HepG2 (cell line): ENCODE results near the gene PNLIP. TPM values are rescaled to one million over a fixed set of nuclear protein-coding genes. Genes with fewer than 3 reads are reported as not detected.

ENCODE experiments used
- ATAC-seq: fragments of 200-7000 bp; cut with Tn5 transposase; 3 replicates; pipeline ENCODE4 v1.9.1; 2020; ENCODE audit warnings: mild to moderate bottlenecking, moderate library complexity
- BruUV-seq: library from RNA; stranded (reverse); fragments of 400-500 nt; replicated peaks from 2 replicates; lab custom pipeline; 2021; lab: Mats Ljungman, UMichigan
- CTCF ChIA-PET: fragments of 300-600 bp; formaldehyde crosslinking; extraction: SDS; loops from one replicate; lab custom pipeline; 2021; ENCODE audit warnings: low total read pairs, inconsistent platforms, low intra/inter-chr PET ratio; lab: Yijun Ruan, JAX
- POLR2A ChIA-PET: fragments of 350-600 bp; sonication (Branson Sonifier 250); formaldehyde crosslinking; loops from one replicate; lab custom pipeline; 2020; ENCODE audit warnings: antibody characterized with exemption, inconsistent platforms; lab: Yijun Ruan, JAX
- DNase-seq: peaks from one replicate; pipeline ENCODE4 v3.0.0-alpha.2; 2015; ENCODE audit warnings: low spot score
- FAIRE-seq: peaks from 3 replicates; lab custom pipeline; 2011; peaks lifted over from hg19 to GRCh38; lab: Jason Lieb, UNC
- H2AFZ ChIP-seq: one replicate; pipeline ENCODE4 v1.6.1; 2011; ENCODE audit warnings: low read length, inconsistent platforms
- H3K27ac ChIP-seq: fragments of 300-600 bp; 3 replicates; pipeline ENCODE4 v1.8.0; 2011; ENCODE audit warnings: mixed run types, mild to moderate bottlenecking, mixed read lengths, low read length, inconsistent platforms; ENCODE audit not compliant: insufficient read depth; ENCODE audit errors: extremely low read length
- H3K27me3 ChIP-seq, 2 experiments: fragments of 200-600 bp in 1 of 2; 2 replicates in 1 of 2; 3 replicates in 1 of 2; pipeline versions ENCODE4 v1.6.0 to v1.8.0; 2011; ENCODE audit warnings: low read length in 2 of 2, mild to moderate bottlenecking in 2 of 2, moderate library complexity in 2 of 2, inconsistent platforms in 1 of 2; ENCODE audit not compliant: insufficient read depth in 2 of 2, control insufficient read depth in 1 of 2
- H3K36me3 ChIP-seq, 2 experiments: fragments of 200-600 bp in 1 of 2; replicated peaks in 1 of 2; 2 replicates in 1 of 2; 3 replicates in 1 of 2; pipeline versions ENCODE4 v1.5.1 to v1.8.0; 2011; ENCODE audit warnings: low read length in 2 of 2, inconsistent platforms in 1 of 2; ENCODE audit not compliant: insufficient read depth in 2 of 2, control insufficient read depth in 1 of 2
- H3K4me1 ChIP-seq: 2 replicates; pipeline ENCODE4 v1.5.1; 2012; ENCODE audit warnings: low read length, inconsistent platforms; ENCODE audit not compliant: insufficient read depth
- H3K4me2 ChIP-seq: 2 replicates; pipeline ENCODE4 v1.6.0; 2011; ENCODE audit warnings: low read depth, low read length, inconsistent platforms
- H3K4me3 ChIP-seq, 3 experiments: fragments of 200-600 bp in 1 of 3; sonication (generic), shearing (Covaris generic) in 1 of 3; replicated peaks in 1 of 3; 2 replicates each; pipeline ENCODE4 v1.5.1; 2011 to 2016; ENCODE audit warnings: low read length in 3 of 3, inconsistent platforms in 2 of 3, low read depth in 2 of 3, mild to moderate bottlenecking in 2 of 3, control low read depth in 1 of 3, mixed read lengths in 1 of 3; ENCODE audit not compliant: insufficient read depth in 1 of 3
- H3K79me2 ChIP-seq: one replicate; pipeline ENCODE4 v1.6.1; 2011; ENCODE audit warnings: low read length, inconsistent platforms; ENCODE audit not compliant: insufficient read depth
- H3K9ac ChIP-seq: 2 replicates; pipeline ENCODE4 v1.6.0; 2011; ENCODE audit warnings: mild to moderate bottlenecking, low read depth, low read length, inconsistent platforms; ENCODE audit not compliant: insufficient read depth
- H3K9me3 ChIP-seq: 2 replicates; pipeline ENCODE4 v1.5.1; 2012; ENCODE audit warnings: mild to moderate bottlenecking, low read length
- H4K20me1 ChIP-seq: 2 replicates; pipeline ENCODE4 v1.6.0; 2011; ENCODE audit warnings: inconsistent platforms, mild to moderate bottlenecking, low read length, moderate library complexity; ENCODE audit not compliant: insufficient read depth
- ATF1 ChIP-seq: IDR thresholded peaks from 2 replicates; pipeline ENCODE4 v1.6.1; 2016; ENCODE audit warnings: mild to moderate bottlenecking, control low read depth
- FUBP1 ChIP-seq: sonication (generic); formaldehyde crosslinking; IDR thresholded peaks from 2 replicates; pipeline ENCODE4 v1.5.1; 2020; ENCODE audit warnings: missing genetic modification reagents, mild to moderate bottlenecking, borderline replicate concordance
- POGZ ChIP-seq: sonication (generic); formaldehyde crosslinking; IDR thresholded peaks from 2 replicates; pipeline ENCODE4 v1.4.0; 2020; ENCODE audit warnings: mild to moderate bottlenecking, missing genetic modification reagents
- RARG ChIP-seq: sonication (generic); formaldehyde crosslinking; IDR thresholded peaks from 2 replicates; pipeline ENCODE4 v1.4.0; 2020; ENCODE audit warnings: low read depth, mild to moderate bottlenecking, missing genetic modification reagents
- SAFB2 ChIP-seq: sonication (generic); formaldehyde crosslinking; IDR thresholded peaks from 2 replicates; pipeline ENCODE4 v1.5.1; 2020; ENCODE audit warnings: missing genetic modification reagents, low read depth, mild to moderate bottlenecking, borderline replicate concordance
- SOX5 ChIP-seq: IDR thresholded peaks from 2 replicates; pipeline ENCODE4 v1.6.1; 2016; ENCODE audit warnings: borderline replicate concordance
- ZNF234 ChIP-seq: sonication (generic); formaldehyde crosslinking; conservative IDR thresholded peaks from 2 replicates; pipeline ENCODE4 v1.5.1; 2020; ENCODE audit warnings: mild to moderate bottlenecking, missing genetic modification reagents
- ZNF256 ChIP-seq: sonication (generic); formaldehyde crosslinking; conservative IDR thresholded peaks from 2 replicates; pipeline ENCODE4 v1.4.0; 2020; ENCODE audit warnings: missing genetic modification reagents
- ZNF510 ChIP-seq: sonication (generic); formaldehyde crosslinking; IDR thresholded peaks from 2 replicates; pipeline ENCODE4 v1.4.0; 2020; ENCODE audit warnings: low read depth, mild to moderate bottlenecking, missing genetic modification reagents
- WGBS: methylation state at CpG from one replicate; pipeline ENCODE4 v1.1.6; 2017; ENCODE audit warnings: low lambda C conversion rate; 5-methylcytosine and 5-hydroxymethylcytosine counted together
- in situ Hi-C: cut with HindIII; loops from 2 replicates; pipeline ENCODE4 v1.10.0; 2017; ENCODE audit warnings: low pct_unique_long_range_greater_than_20kb; ENCODE audit not compliant: extremely low pct_ligation_motif_present
- intact Hi-C: fragments of 100-400 bp; cut with micrococcal nuclease; formaldehyde crosslinking; loops from one replicate; pipeline ENCODE4 v1.10.0; 2022; ENCODE audit not compliant: unreplicated experiment
- polyA plus RNA-seq, 8 experiments: library from polyadenylated mRNA; depleted of rRNA in 3 of 8; stranded (reverse) in 7 of 8; unstranded in 1 of 8; fragments of >200 nt; fragmentation: Illumina TruSeq in 4 of 8; extraction: Trizol in 4 of 8; gene quantifications; 2 replicates each; pipeline versions ENCODE4 v1.2.1 to v1.2.3, GENCODE V29; 2011 to 2016; ENCODE audit warnings: low read depth in 4 of 8, missing spikeins in 1 of 8, mixed read lengths in 1 of 8; ENCODE audit not compliant: insufficient read depth in 1 of 8
- total RNA-seq, 5 experiments: library from RNA; depleted of rRNA; stranded (reverse); fragments of >200 nt; fragmentation: Illumina TruSeq; extraction: Trizol; gene quantifications; 2 replicates each; pipeline ENCODE4 v1.2.3, GENCODE V29; 2016; ENCODE audit warnings: low read depth in 1 of 5

The PNLIP gene
- total and polyA plus RNA-seq, 2 of the 13 experiments (the other 11 are each of a cell fraction or from before 2014, with no cell fraction given): not detected

- peaks cover 1 to 3% of the 10 kb centered on the region in 2 experiments; a peak in 2 of 5 replicates for H3K27me3 ChIP-seq
- no peak overlapping the region for H2AFZ ChIP-seq
- no peak for DNase-seq
- no peaks in the 10 kb centered on the region for H4K20me1 ChIP-seq
- H3K9me3 ChIP-seq: no peaks in the 10 kb centered on the region
- H3K9ac ChIP-seq: no peak overlapping the region
- no peak for FAIRE-seq
- ATAC-seq: no peak
- no peaks in the 10 kb centered on the region for H3K4me1 ChIP-seq
- intact Hi-C loops: no loop called here
- H3K79me2 ChIP-seq: no peaks in the 10 kb centered on the region
- CTCF ChIA-PET: no interaction called here
- no peaks in the 10 kb centered on the region for H3K36me3 ChIP-seq
- in situ Hi-C loops: no loop called here
- WGBS: 17% methylated on average over 2 of the region's 2 CpGs
- no peak overlapping the region for H3K27ac ChIP-seq
- POLR2A ChIA-PET: no interaction called here
- BruUV-seq: no TSS peak
- no peak overlapping the region for H3K4me2 ChIP-seq
- no peak for TF ChIP-seq ZNF234
- no peak for TF ChIP-seq SOX5 (CRISPR knock-in tag)
- TF ChIP-seq SAFB2 (CRISPR knock-in tag): no peak
- no peak for TF ChIP-seq RARG
- TF ChIP-seq ZNF510: no peak
- TF ChIP-seq ATF1 (CRISPR knock-in tag): no peak
- TF ChIP-seq POGZ: no peak
- no peak for TF ChIP-seq ZNF256 (CRISPR knock-in tag)
- no peak for TF ChIP-seq FUBP1
- no peak overlapping the region for H3K4me3 ChIP-seq
Measured at GRCh38 chr10:116613471-116613870, 67.7 kb downstream of the PNLIP start.
